Glutamatergic neuron (in vitro differentiated cells): Measurements from ENCODE around the gene TSPAN8. TPM values are rescaled to one million over a fixed set of nuclear protein-coding genes. Genes with fewer than 3 reads are reported as not detected.
"Not testable (repeated sequence)": the region's sequence is repeated elsewhere in the genome, so short reads cannot be mapped to it uniquely, and the experiment has no call there.

Experiments used
- DNase-seq: peaks from one replicate; pipeline ENCODE4 v3.0.0; 2022
- H3K27ac Mint-ChIP-seq: one replicate; pipeline ENCODE4 v1.8.0; 2020; ENCODE audit warnings: mild to moderate bottlenecking, mixed read lengths, inconsistent platforms; ENCODE audit not compliant: unreplicated experiment
- H3K27me3 Mint-ChIP-seq: one replicate; pipeline ENCODE4 v1.8.0; 2020; ENCODE audit warnings: mild to moderate bottlenecking, moderate library complexity, mixed read lengths, inconsistent platforms; ENCODE audit not compliant: unreplicated experiment
- H3K36me3 Mint-ChIP-seq: one replicate; pipeline ENCODE4 v1.8.0; 2020; ENCODE audit warnings: mild to moderate bottlenecking, mixed read lengths, inconsistent platforms; ENCODE audit not compliant: unreplicated experiment
- H3K4me1 Mint-ChIP-seq: one replicate; pipeline ENCODE4 v1.8.0; 2020; ENCODE audit warnings: mild to moderate bottlenecking, low read depth, mixed read lengths, inconsistent platforms; ENCODE audit not compliant: unreplicated experiment
- H3K4me3 Mint-ChIP-seq: one replicate; pipeline ENCODE4 v1.8.0; 2020; ENCODE audit warnings: mild to moderate bottlenecking, mixed read lengths, inconsistent platforms; ENCODE audit not compliant: unreplicated experiment
- H3K9me3 Mint-ChIP-seq: one replicate; pipeline ENCODE4 v1.8.0; 2020; ENCODE audit warnings: mild to moderate bottlenecking, moderate library complexity, mixed read lengths, inconsistent platforms; ENCODE audit not compliant: unreplicated experiment
- total RNA-seq: library from RNA; stranded (reverse); fragmentation: NEBNext Ultra II Directional; extraction: Animal tissue kit (Norgen Biotek cat#: 25700); gene quantifications from one replicate; pipeline ENCODE4 v1.2.1, GENCODE V29; 2021; ENCODE audit not compliant: unreplicated experiment
- TF ChIP-seq, protein P1 (sequence below): fragments of 200-600 bp; sonication (generic); IDR thresholded peaks from one replicate; pipeline ENCODE4 v1.5.0; 2021; ENCODE audit not compliant: partially characterized antibody, unreplicated experiment

TSPAN8 gene
- total RNA-seq, 1 donor from 2014 or later = 1.6 TPM

DNA sequence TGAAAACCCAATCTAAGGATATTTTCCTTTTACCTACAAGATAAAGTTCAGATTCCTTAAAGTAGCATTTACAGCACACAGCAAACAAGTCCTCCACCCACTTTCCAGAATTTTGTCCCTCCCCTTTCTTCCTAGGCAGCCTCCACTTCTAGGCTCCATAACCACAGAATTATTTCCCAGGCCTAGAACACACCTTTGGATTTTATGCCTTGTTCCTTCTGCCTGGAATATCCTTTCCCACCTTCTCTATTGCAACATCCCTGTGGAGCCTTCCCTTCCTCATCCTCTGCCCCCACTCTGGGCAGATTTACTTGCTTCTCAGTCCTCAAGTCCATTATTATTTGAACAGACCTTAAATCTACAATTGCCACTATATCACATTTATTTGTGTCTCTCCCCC is 2.1 kb upstream of the TSPAN8 start:
- Mint-ChIP-seq H3K4me1 (peaks cover 18% of the 10 kb centered on the region), H3K36me3 (no peaks in the 10 kb centered on the region), H3K9me3 (no peaks in the 10 kb centered on the region), H3K27ac (no peak overlapping the region), H3K27me3 (no peaks in the 10 kb centered on the region), H3K4me3 (no peak overlapping the region)
- DNase-seq = no peak
- TF ChIP-seq, protein P1, sequence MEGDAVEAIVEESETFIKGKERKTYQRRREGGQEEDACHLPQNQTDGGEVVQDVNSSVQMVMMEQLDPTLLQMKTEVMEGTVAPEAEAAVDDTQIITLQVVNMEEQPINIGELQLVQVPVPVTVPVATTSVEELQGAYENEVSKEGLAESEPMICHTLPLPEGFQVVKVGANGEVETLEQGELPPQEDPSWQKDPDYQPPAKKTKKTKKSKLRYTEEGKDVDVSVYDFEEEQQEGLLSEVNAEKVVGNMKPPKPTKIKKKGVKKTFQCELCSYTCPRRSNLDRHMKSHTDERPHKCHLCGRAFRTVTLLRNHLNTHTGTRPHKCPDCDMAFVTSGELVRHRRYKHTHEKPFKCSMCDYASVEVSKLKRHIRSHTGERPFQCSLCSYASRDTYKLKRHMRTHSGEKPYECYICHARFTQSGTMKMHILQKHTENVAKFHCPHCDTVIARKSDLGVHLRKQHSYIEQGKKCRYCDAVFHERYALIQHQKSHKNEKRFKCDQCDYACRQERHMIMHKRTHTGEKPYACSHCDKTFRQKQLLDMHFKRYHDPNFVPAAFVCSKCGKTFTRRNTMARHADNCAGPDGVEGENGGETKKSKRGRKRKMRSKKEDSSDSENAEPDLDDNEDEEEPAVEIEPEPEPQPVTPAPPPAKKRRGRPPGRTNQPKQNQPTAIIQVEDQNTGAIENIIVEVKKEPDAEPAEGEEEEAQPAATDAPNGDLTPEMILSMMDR = no peak

DNA sequence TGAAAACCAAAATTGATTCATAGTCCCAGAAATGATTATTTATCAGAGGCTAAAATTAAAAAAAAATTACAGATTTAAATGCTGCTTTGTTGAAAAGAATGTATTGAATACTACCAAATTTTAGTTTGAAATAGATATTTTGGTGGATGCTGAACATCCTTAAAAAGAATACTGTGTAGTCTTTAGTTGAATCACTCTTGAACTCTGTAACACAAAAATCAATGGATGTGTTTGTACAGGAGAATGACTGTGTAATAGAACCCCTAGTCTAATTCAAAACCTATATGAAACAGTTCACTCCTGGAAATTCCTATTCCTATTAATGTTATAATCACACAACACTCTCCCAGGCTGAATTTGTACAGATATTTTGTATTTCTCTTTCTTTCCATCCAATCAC is 1.5 kb upstream of the TSPAN8 start:
- H3K27ac Mint-ChIP-seq = no peak overlapping the region
- no peak overlapping the region for H3K4me3 Mint-ChIP-seq
- TF ChIP-seq, protein P1 = no peak
- H3K4me1 Mint-ChIP-seq = peaks cover 18% of the 10 kb centered on the region
- no peaks in the 10 kb centered on the region for H3K9me3 Mint-ChIP-seq
- no peak for DNase-seq
- no peaks in the 10 kb centered on the region for H3K27me3 Mint-ChIP-seq
- H3K36me3 Mint-ChIP-seq = no peaks in the 10 kb centered on the region

DNA sequence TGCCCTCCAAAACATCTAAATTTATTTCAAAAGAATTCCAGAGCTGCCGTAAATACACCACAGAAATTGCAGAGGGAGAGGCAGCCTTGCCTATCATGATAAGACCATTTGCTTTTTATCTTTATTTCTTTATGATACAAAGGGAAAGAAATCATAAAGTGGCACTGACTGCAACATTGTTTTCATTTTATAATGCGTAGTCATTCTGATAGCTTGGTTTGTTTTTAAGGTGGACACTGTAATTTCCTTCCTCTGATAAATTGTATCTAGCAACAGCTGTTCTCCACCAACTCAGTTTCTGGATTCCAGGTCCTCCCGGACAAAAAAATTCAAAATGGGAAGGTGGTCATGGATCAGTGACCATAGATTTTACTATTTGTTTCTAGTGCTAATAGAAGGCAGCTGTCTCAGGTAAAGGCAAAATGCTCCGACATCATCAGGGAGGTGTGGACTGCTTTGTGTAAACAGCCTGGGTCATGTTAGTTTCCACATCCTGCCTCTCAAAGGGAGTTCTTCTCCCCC is 623 bp upstream of the TSPAN8 start:
- H3K4me1 Mint-ChIP-seq = peaks cover 18% of the 10 kb centered on the region
- DNase-seq = no peak
- no peak overlapping the region for H3K4me3 Mint-ChIP-seq
- no peaks in the 10 kb centered on the region for H3K36me3 Mint-ChIP-seq
- TF ChIP-seq, protein P1 = no peak
- H3K27me3 Mint-ChIP-seq = no peaks in the 10 kb centered on the region
- no peak overlapping the region for H3K27ac Mint-ChIP-seq
- H3K9me3 Mint-ChIP-seq = no peaks in the 10 kb centered on the region

DNA sequence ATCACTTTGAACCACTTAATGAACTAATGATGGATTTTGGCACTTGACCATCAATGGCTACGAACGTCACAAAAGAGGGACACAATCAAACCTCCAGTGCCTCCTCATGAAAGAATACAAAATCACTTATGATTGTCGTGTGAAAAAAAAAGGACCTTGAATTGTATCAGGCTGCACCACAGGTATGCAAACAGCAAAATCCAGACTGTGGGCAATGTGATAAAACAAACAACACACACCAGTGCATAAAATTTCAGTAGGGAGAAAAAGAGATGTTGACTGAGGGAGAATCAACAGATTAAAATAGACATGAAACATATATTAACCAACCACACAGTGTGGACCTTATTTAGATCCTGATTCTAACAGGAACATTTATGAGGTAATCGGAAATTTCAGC is 2.6 kb downstream of the TSPAN8 start:
- H3K9me3 Mint-ChIP-seq = peaks cover 3% of the 10 kb centered on the region
- no peaks in the 10 kb centered on the region for H3K27me3 Mint-ChIP-seq
- no peak overlapping the region for H3K4me3 Mint-ChIP-seq
- H3K4me1 Mint-ChIP-seq = peaks cover 6% of the 10 kb centered on the region
- TF ChIP-seq, protein P1 = no peak
- DNase-seq = no peak
- no peak overlapping the region for H3K27ac Mint-ChIP-seq
- H3K36me3 Mint-ChIP-seq = peaks cover 2% of the 10 kb centered on the region

DNA sequence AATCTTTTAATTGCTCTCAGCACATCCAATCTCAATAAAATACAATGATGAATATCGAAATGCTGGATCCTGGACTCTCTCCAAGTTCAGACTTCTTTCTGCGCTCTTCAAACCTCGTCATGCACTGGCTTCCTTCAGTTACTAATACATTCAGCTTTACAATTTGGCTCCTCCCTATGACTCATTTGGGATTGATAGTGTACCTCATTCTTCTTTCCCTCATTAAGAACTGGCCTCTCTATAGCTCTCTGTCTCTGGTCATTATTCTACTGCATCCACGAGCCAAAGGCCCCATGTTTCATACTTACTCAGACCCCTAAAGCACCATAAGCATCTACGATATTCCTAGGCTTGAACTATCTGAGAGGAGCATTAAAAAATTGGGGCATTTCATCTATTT is 4.9 kb downstream of the TSPAN8 start:
- no peak overlapping the region for H3K4me3 Mint-ChIP-seq
- DNase-seq = no peak
- H3K27me3 Mint-ChIP-seq = no peaks in the 10 kb centered on the region
- no peaks in the 10 kb centered on the region for H3K4me1 Mint-ChIP-seq
- peaks cover 3% of the 10 kb centered on the region for H3K36me3 Mint-ChIP-seq
- peak overlapping the region; percentile 28 for H3K27ac Mint-ChIP-seq
- TF ChIP-seq, protein P1 = no peak
- peaks cover 3% of the 10 kb centered on the region for H3K9me3 Mint-ChIP-seq

DNA sequence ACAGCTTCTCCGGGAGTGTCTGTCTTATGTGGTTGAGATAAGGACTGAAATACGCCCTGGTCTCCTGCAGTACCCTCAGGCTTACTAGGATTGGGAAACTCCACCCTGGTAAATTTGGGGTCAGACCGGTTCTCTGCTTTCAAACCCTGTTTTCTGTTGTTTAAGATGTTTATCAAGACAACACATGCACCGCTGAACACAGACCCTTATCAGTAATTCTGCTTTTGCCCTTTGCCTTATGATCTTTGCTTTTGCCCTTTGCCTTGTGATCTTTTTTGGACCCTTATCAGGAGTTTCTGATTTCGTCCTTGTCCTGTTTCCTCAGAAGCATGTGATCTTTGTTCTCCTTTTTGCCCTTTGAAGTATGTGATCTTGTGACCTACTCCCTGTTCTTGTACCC is 7.8 kb downstream of the TSPAN8 start:
- H3K4me3 Mint-ChIP-seq, H3K27ac Mint-ChIP-seq, H3K9me3 Mint-ChIP-seq, H3K4me1 Mint-ChIP-seq, DNase-seq, H3K36me3 Mint-ChIP-seq, H3K27me3 Mint-ChIP-seq: not testable (repeated sequence)
